Retinal pigment epithelial cell (primary cell): ENCODE data around the gene TPRG1.

ENCODE experiments used
- DNase-seq: peaks from one replicate; pipeline ENCODE4 v3.0.0-alpha.2; 2010; ENCODE audit warnings: low read depth
- H3K4me3 ChIP-seq: 2 replicates; pipeline ENCODE4 v1.5.1; 2011; ENCODE audit warnings: mild to moderate bottlenecking, low read length, control low read depth, moderate library complexity
- CTCF ChIP-seq: conservative IDR thresholded peaks from 2 replicates; pipeline ENCODE4 v1.5.1; 2011; ENCODE audit warnings: low read depth, low read length, control low read depth, inconsistent platforms

Gene TPRG1

DNA sequence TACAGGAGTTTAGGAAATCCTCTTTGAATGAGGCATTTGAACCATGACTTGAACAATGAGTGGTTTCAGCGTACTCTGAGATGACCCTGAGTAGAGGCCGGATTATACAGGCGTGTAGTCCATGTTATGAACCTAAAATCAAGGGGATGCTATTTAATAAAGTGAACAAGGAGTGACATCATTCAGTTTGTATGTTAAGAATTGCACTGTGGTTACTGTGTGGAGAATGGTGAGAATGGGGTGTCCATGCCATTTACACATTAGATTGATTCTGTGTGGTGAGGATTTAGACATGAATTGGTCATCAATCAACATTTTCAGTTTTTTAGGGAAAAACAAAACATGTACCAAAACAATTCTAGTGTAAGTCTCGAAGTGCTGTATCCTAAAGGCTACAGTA lies 65.8 kb downstream of the TPRG1 start:
- TF ChIP-seq CTCF = no peak
- H3K4me3 ChIP-seq = no peak overlapping the region
- DNase-seq = peak; percentile 7

DNA sequence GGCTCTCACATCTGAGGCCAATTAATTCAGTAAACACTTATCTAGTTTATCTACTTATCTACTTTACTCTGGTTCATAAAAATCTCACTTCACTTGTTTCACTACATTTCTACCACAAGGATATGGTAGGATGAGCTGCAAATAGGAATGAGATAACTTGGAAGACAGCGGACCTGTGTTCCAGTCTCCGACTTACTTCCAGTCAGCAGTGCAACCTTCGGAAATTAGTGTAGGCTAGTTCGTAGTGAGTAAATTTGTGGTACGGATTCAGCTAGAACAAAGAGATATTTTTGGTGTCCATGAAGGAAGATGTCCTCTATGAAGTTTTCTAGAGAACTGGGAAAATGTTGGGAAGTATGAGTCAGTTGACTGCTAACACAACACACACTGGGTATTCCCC lies 66.3 kb downstream of the TPRG1 start:
- no peak overlapping the region for H3K4me3 ChIP-seq
- DNase-seq = no peak
- TF ChIP-seq CTCF = no peak

GRCh38 chr3:189239616-189240015 lies 67.8 kb downstream of the TPRG1 start:
- no peak for TF ChIP-seq CTCF
- no peak overlapping the region for H3K4me3 ChIP-seq
- no peak for DNase-seq

DNA sequence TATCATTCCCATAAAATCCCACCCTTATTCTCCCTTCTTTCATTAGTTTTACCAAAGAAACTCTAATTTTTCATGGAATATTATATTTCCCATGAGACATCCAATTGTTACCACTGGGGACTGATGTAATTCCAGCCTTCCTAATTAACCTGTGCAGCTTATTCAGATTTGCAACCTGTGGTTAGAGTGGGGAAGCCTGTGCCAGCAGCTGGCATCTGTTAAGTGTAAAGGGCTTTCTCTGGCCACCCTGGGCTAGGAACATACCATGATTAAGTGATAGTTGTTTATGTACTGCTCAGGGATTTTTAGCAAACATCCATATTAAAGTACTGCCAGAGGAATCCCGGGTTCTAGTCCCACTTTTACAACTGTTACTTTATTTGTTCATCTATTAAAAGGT lies 78.2 kb downstream of the TPRG1 start:
- TF ChIP-seq CTCF = no peak
- no peak overlapping the region for H3K4me3 ChIP-seq
- DNase-seq = peak; percentile 55

DNA sequence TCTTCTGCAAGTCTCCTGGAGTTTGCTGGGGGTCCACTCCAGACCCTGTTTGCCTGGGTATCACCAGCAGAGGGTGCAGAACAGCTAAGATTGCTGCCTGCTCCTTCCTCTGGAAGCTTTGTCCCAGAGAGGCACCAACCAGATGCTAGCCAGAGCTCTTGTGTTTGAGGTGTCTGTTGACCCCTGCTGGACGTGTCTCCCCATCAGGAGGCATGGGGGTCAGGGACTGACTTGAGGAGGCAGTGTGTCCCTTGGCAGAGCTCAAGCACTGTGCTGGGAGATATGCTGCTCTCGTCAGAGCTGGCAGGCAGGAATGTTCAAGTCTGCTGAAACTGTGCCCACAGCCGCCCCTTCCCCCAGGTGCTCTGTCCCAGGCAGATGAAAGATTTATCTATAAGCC lies 86.5 kb downstream of the TPRG1 start:
- DNase-seq = no peak
- no peak overlapping the region for H3K4me3 ChIP-seq
- no peak for TF ChIP-seq CTCF

GRCh38 chr3:189260556-189261493 lies 89.1 kb downstream of the TPRG1 start:
- H3K4me3 ChIP-seq = no peak overlapping the region
- peak; percentile 76 for DNase-seq
- no peak for TF ChIP-seq CTCF

- H3K4me3 ChIP-seq = no peak overlapping the region
- TF ChIP-seq CTCF = no peak
- no peak for DNase-seq
These were observed 91.0 kb downstream of the TPRG1 start for GRCh38 chr3:189262746-189263145.
